Neural cell (in vitro differentiated cells): ENCODE measurements around the gene SLC25A22. TPM values are rescaled to one million over a fixed set of nuclear protein-coding genes. Genes with fewer than 3 reads are reported as not detected.

Experiments used
- H2AFZ ChIP-seq: fragments of 200-600, 300-800 bp; sonication (generic), shearing (Covaris generic); 2 replicates; pipeline ENCODE4 v1.6.0; 2014; ENCODE audit warnings: low read depth, mild to moderate bottlenecking, antibody characterized with exemption, low read length, moderate library complexity
- H3F3A ChIP-seq: fragments of 200-600 bp; shearing (Covaris generic); 2 replicates; pipeline ENCODE4 v1.6.1; 2016; ENCODE audit warnings: mild to moderate bottlenecking, moderate library complexity, mixed read lengths, antibody characterized with exemption, low read length; ENCODE audit not compliant: insufficient read depth, poor library complexity, severe bottlenecking
- H3K27ac ChIP-seq: fragments of 200-600, 300-800 bp; sonication (generic), shearing (Covaris generic); 2 replicates; pipeline ENCODE4 v1.5.1; 2014; ENCODE audit warnings: mild to moderate bottlenecking, low read length, moderate library complexity
- H3K27me3 ChIP-seq: fragments of 300-800, 200-600 bp; sonication (generic), shearing (Covaris generic); 2 replicates; pipeline ENCODE4 v1.6.0; 2014; ENCODE audit warnings: mild to moderate bottlenecking, low read depth, low read length, moderate library complexity; ENCODE audit not compliant: insufficient read depth
- H3K36me3 ChIP-seq: fragments of 300-800, 200-600 bp; sonication (generic), shearing (Covaris generic); 2 replicates; pipeline ENCODE4 v1.5.1; 2014; ENCODE audit warnings: mild to moderate bottlenecking, antibody characterized with exemption, low read length, moderate library complexity; ENCODE audit not compliant: insufficient read depth
- H3K4me2 ChIP-seq: fragments of 300-800, 200-600 bp; sonication (generic), shearing (Covaris generic); 2 replicates; pipeline ENCODE4 v1.6.0; 2014; ENCODE audit warnings: mild to moderate bottlenecking, low read length
- H3K4me3 ChIP-seq: fragments of 300-800, 200-600 bp; sonication (generic), shearing (Covaris generic); 2 replicates; pipeline ENCODE4 v1.5.1; 2014; ENCODE audit warnings: mild to moderate bottlenecking, low read length, moderate library complexity
- H3K79me2 ChIP-seq: fragments of 200-600 bp; shearing (Covaris generic); replicated peaks from 2 replicates; pipeline ENCODE4 v1.6.0; 2014; ENCODE audit warnings: mild to moderate bottlenecking, low read length, moderate library complexity; ENCODE audit not compliant: insufficient read depth
- H3K9ac ChIP-seq: fragments of 300-800, 200-600 bp; sonication (generic), shearing (Covaris generic); 2 replicates; pipeline ENCODE4 v1.6.1; 2016; ENCODE audit warnings: mild to moderate bottlenecking, low read length, mixed read lengths
- H3K9me2 ChIP-seq: fragments of 200-600 bp; shearing (Covaris generic); 2 replicates; pipeline ENCODE4 v1.6.1; 2016; ENCODE audit warnings: mild to moderate bottlenecking, low read length, mixed read lengths; ENCODE audit not compliant: insufficient read depth
- H3K9me3 ChIP-seq: fragments of 200-600, 300-800 bp; sonication (generic), shearing (Covaris generic); 2 replicates; pipeline ENCODE4 v1.6.1; 2016; ENCODE audit warnings: mild to moderate bottlenecking, mixed run types, low read length, moderate library complexity, mixed read lengths
- H4K20me1 ChIP-seq: fragments of 200-600 bp; shearing (Covaris generic); 2 replicates; pipeline ENCODE4 v1.6.1; 2016; ENCODE audit warnings: mild to moderate bottlenecking, mixed run types; ENCODE audit not compliant: insufficient read depth
- EP300 ChIP-seq: fragments of 450-650 bp; conservative IDR thresholded peaks from 2 replicates; pipeline ENCODE4 v1.6.1; 2014; ENCODE audit warnings: antibody characterized with exemption, mild to moderate bottlenecking, moderate library complexity; ENCODE audit not compliant: poor library complexity, severe bottlenecking
- EZH2 ChIP-seq: fragments of 200-600, 300-800 bp; shearing (Covaris generic), sonication (generic); IDR thresholded peaks from 2 replicates; pipeline ENCODE4 v1.6.1; 2014; ENCODE audit warnings: antibody characterized with exemption, low read length, borderline replicate concordance, mild to moderate bottlenecking; ENCODE audit not compliant: insufficient read depth, poor library complexity, severe bottlenecking
- MXI1 ChIP-seq: fragments of 450-650 bp; conservative IDR thresholded peaks from 2 replicates; pipeline ENCODE4 v1.6.1; 2014; ENCODE audit warnings: antibody characterized with exemption, mild to moderate bottlenecking; ENCODE audit not compliant: poor library complexity, severe bottlenecking
- POLR2AphosphoS5 ChIP-seq: IDR thresholded peaks from 2 replicates; pipeline ENCODE4 v1.6.1; 2012
- RAD21 ChIP-seq: fragments of 450-650 bp; conservative IDR thresholded peaks from 2 replicates; pipeline ENCODE4 v1.6.1; 2014; ENCODE audit warnings: antibody characterized with exemption, mild to moderate bottlenecking, moderate library complexity
- SMC3 ChIP-seq: fragments of 450-650 bp; conservative IDR thresholded peaks from 2 replicates; pipeline ENCODE4 v1.6.1; 2014; ENCODE audit warnings: antibody characterized with exemption, mild to moderate bottlenecking, moderate library complexity; ENCODE audit not compliant: poor library complexity
- TAF1 ChIP-seq: IDR thresholded peaks from 2 replicates; pipeline ENCODE4 v1.6.1; 2012; ENCODE audit warnings: low read depth
- polyA plus RNA-seq: library from polyadenylated mRNA; depleted of rRNA; stranded (reverse); fragments of >200 nt; gene quantifications from 2 replicates; pipeline ENCODE4 v1.2.3, GENCODE V29; 2014
- TF ChIP-seq, protein P1 (sequence below): IDR thresholded peaks from 2 replicates; pipeline ENCODE4 v1.6.1; 2012; ENCODE audit warnings: borderline replicate concordance
- TF ChIP-seq, protein P2 (sequence below): fragments of 450-650 bp; IDR thresholded peaks from 2 replicates; pipeline ENCODE4 v1.5.1; 2014; ENCODE audit warnings: antibody characterized with exemption, mild to moderate bottlenecking, moderate library complexity; ENCODE audit not compliant: poor library complexity, severe bottlenecking

Gene SLC25A22
- polyA plus RNA-seq, 1 donor from 2014 or later: 40.9 TPM

DNA sequence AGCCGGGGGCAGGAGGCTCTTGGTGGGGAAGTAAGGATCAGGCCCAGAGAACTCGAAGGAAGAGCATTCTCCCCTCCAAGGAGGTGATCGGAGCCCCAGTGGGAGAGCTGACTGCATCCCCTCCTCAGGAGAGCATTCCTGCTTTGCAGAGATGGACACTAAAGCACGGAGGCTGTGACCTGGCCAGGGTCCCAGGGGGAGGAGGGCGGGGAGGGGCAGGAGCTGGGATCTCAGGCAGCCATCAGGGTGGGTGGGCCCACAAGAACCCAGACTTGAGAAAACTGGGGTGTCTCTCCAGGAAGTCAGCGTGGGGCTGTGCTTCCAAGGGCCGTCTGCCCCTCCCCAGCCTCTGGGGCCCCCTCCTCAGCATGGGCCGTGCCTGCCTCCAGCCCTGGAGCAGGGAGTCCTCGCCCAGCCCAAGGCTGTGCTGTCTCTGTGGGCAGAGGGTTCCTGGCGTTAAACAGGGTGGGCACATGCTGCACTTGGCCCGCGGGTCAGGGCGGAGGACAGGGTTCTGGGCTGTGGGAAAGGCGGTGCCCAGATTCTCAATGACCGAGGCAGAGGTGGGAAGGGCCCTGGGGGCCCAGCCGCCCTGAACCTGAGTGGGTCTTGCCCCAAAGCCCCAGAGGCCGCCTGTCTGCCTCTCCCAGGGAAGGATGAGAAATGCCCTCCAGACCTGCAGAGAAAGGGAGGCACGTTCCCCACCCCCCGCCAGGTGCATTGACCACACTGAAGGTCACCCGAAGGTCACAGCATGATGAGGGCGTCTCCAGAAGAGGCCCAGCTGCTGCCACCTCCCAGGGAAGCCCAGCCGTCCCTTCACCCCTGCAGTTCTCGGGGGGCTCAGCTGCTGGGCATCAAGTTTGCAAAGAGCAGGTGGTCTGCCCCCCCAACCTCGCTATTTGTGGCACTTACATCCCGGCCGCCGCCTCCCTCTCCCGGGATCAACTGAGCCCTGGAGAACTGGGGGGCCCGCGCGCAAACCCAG lies 8.8 kb downstream of the SLC25A22 start:
- H3K4me2 ChIP-seq: peak overlapping the region; percentile 85
- TF ChIP-seq TAF1 (no peak), MXI1 (peak; percentile 34)
- peak overlapping the region; percentile 79 for H3K9ac ChIP-seq
- no peak overlapping the region for H2AFZ ChIP-seq
- H3K79me2 ChIP-seq: peaks cover 6% of the 10 kb centered on the region
- peak overlapping the region; percentile 83 for H3K4me3 ChIP-seq
- H4K20me1 ChIP-seq: no peaks in the 10 kb centered on the region
- H3K27ac ChIP-seq: peak overlapping the region; percentile 30
- H3K9me3 ChIP-seq: no peaks in the 10 kb centered on the region
- H3F3A ChIP-seq: no peaks in the 10 kb centered on the region
- no peaks in the 10 kb centered on the region for H3K9me2 ChIP-seq
- H3K27me3 ChIP-seq: no peaks in the 10 kb centered on the region
- H3K36me3 ChIP-seq: no peaks in the 10 kb centered on the region

DNA sequence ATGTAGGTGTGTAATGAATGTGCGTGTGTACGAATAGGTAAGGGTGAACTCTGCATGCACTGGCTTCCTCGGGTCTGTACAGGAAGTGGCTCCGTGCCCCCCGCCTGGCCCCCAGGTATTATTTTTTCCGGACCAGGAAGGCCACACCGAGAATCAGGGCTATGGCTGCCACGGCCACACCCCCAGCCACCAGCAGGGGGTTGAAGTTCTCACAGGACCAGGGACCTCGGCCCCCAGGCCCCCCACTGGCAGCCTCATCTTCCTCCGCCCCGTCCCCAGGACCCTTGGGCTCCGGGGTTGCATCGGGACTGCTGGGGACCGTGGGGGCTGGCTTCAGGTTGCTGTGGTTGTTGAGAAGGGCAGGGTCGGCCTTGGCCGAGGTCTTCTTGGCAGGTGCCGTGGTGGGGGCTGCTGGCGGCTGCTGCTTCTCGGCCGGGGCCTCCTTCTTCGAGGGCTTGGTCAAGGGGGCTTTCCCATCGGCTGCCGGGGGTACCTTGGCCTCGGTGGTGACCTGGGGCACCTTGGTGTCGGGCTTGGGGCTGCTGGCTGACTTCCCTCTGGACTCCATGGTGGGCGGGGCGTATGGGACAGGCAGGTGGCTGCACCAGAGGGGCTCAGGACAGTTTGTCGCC lies 10.0 kb downstream of the SLC25A22 start:
- no peak overlapping the region for H3K9ac ChIP-seq
- no peaks in the 10 kb centered on the region for H3K9me2 ChIP-seq
- no peak for TF ChIP-seq MXI1
- TF ChIP-seq, protein P1, sequence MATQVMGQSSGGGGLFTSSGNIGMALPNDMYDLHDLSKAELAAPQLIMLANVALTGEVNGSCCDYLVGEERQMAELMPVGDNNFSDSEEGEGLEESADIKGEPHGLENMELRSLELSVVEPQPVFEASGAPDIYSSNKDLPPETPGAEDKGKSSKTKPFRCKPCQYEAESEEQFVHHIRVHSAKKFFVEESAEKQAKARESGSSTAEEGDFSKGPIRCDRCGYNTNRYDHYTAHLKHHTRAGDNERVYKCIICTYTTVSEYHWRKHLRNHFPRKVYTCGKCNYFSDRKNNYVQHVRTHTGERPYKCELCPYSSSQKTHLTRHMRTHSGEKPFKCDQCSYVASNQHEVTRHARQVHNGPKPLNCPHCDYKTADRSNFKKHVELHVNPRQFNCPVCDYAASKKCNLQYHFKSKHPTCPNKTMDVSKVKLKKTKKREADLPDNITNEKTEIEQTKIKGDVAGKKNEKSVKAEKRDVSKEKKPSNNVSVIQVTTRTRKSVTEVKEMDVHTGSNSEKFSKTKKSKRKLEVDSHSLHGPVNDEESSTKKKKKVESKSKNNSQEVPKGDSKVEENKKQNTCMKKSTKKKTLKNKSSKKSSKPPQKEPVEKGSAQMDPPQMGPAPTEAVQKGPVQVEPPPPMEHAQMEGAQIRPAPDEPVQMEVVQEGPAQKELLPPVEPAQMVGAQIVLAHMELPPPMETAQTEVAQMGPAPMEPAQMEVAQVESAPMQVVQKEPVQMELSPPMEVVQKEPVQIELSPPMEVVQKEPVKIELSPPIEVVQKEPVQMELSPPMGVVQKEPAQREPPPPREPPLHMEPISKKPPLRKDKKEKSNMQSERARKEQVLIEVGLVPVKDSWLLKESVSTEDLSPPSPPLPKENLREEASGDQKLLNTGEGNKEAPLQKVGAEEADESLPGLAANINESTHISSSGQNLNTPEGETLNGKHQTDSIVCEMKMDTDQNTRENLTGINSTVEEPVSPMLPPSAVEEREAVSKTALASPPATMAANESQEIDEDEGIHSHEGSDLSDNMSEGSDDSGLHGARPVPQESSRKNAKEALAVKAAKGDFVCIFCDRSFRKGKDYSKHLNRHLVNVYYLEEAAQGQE: no peak
- TF ChIP-seq EP300: no peak
- TF ChIP-seq SMC3: no peak
- TF ChIP-seq, protein P2, sequence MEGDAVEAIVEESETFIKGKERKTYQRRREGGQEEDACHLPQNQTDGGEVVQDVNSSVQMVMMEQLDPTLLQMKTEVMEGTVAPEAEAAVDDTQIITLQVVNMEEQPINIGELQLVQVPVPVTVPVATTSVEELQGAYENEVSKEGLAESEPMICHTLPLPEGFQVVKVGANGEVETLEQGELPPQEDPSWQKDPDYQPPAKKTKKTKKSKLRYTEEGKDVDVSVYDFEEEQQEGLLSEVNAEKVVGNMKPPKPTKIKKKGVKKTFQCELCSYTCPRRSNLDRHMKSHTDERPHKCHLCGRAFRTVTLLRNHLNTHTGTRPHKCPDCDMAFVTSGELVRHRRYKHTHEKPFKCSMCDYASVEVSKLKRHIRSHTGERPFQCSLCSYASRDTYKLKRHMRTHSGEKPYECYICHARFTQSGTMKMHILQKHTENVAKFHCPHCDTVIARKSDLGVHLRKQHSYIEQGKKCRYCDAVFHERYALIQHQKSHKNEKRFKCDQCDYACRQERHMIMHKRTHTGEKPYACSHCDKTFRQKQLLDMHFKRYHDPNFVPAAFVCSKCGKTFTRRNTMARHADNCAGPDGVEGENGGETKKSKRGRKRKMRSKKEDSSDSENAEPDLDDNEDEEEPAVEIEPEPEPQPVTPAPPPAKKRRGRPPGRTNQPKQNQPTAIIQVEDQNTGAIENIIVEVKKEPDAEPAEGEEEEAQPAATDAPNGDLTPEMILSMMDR: no peak
- no peak for TF ChIP-seq EZH2
- TF ChIP-seq TAF1: no peak
- TF ChIP-seq POLR2AphosphoS5: no peak
- no peak for TF ChIP-seq RAD21
- H3K4me3 ChIP-seq: peak overlapping the region; percentile 83
- H3F3A ChIP-seq: no peaks in the 10 kb centered on the region
- H4K20me1 ChIP-seq: no peaks in the 10 kb centered on the region
- H3K27me3 ChIP-seq: no peaks in the 10 kb centered on the region
- H2AFZ ChIP-seq: no peak overlapping the region
- H3K4me2 ChIP-seq: no peak overlapping the region
- H3K9me3 ChIP-seq: no peaks in the 10 kb centered on the region
- no peaks in the 10 kb centered on the region for H3K36me3 ChIP-seq
- H3K27ac ChIP-seq: no peak overlapping the region
- peaks cover 6% of the 10 kb centered on the region for H3K79me2 ChIP-seq
